Fibroblast of gingiva (primary cell): ENCODE results near the gene DBT.
A peak's percentile ranks its signal among the peaks of the same experiment; 100 is the strongest.
"Not testable (repeated sequence)": the region's sequence is repeated elsewhere in the genome, so short reads cannot be mapped to it uniquely, and the experiment has no call there.

Experiments
- DNase-seq: peaks from one replicate; pipeline ENCODE4 v3.0.0-alpha.2; 2011; ENCODE audit warnings: low read depth

Gene DBT

GRCh38 chr1:100250807-100251206 is 1.2 kb upstream of the DBT start:
- DNase-seq, result no peak

- peak; percentile 39 for DNase-seq
These were observed 630 bp upstream of the DBT start for GRCh38 chr1:100250264-100250663.

- DNase-seq, result no peak
These were observed 488 bp downstream of the DBT start for GRCh38 chr1:100249155-100249536.

GRCh38 chr1:100246738-100247137 is 2.9 kb downstream of the DBT start:
- no peak for DNase-seq

GRCh38 chr1:100240631-100241030 is 9.0 kb downstream of the DBT start:
- DNase-seq, result no peak

GRCh38 chr1:100239961-100240360 is 9.7 kb downstream of the DBT start:
- DNase-seq, result no peak

GRCh38 chr1:100237091-100237490 is 12.5 kb downstream of the DBT start:
- no peak for DNase-seq

GRCh38 chr1:100234432-100234831 is 15.2 kb downstream of the DBT start:
- DNase-seq, result no peak

GRCh38 chr1:100233566-100233965 is 16.1 kb downstream of the DBT start:
- DNase-seq, result not testable (repeated sequence)

- no peak for DNase-seq
These were observed 17.5 kb downstream of the DBT start for GRCh38 chr1:100232156-100232555.

- DNase-seq, result no peak
These were observed 17.9 kb downstream of the DBT start for GRCh38 chr1:100231721-100232120.

- no peak for DNase-seq
These were observed 18.9 kb downstream of the DBT start for GRCh38 chr1:100230765-100231164.

GRCh38 chr1:100229681-100230443 is 19.8 kb downstream of the DBT start:
- DNase-seq, result no peak

GRCh38 chr1:100222428-100222827 is 27.2 kb downstream of the DBT start:
- DNase-seq, result no peak

- DNase-seq, result no peak
These were observed 29.8 kb downstream of the DBT start for GRCh38 chr1:100219883-100220282.

- no peak for DNase-seq
These were observed 30.2 kb downstream of the DBT start for GRCh38 chr1:100219457-100219856.

- DNase-seq, result no peak
These were observed 31.8 kb downstream of the DBT start for GRCh38 chr1:100217834-100218233.

GRCh38 chr1:100215101-100215500 is 34.5 kb downstream of the DBT start:
- DNase-seq, result no peak

GRCh38 chr1:100213141-100213540 is 36.5 kb downstream of the DBT start:
- DNase-seq, result no peak

GRCh38 chr1:100206301-100206700 is 43.3 kb downstream of the DBT start:
- no peak for DNase-seq

- not testable (repeated sequence) for DNase-seq
These were observed 44.0 kb downstream of the DBT start for GRCh38 chr1:100205593-100205992.

GRCh38 chr1:100205103-100205502 is 44.5 kb downstream of the DBT start:
- DNase-seq, result not testable (repeated sequence)

GRCh38 chr1:100202703-100203102 is 46.9 kb downstream of the DBT start:
- DNase-seq, result not testable (repeated sequence)

- not testable (repeated sequence) for DNase-seq
These were observed 49.6 kb downstream of the DBT start for GRCh38 chr1:100200060-100200459.
